Activated CD8-positive, alpha-beta memory T cell treated with anti-CD3 and anti-CD28 coated beads, Interleukin-2, amount 10 ng/mL, durations not matched to agents 7 days and 5 days (primary cell): ENCODE results near the gene COX7A2. TPM values are rescaled to one million over a fixed set of nuclear protein-coding genes. Genes with fewer than 3 reads are reported as not detected.

ENCODE experiments used
- ATAC-seq: fragments of 150-1000 bp; cut with Tn5 transposase; one replicate; pipeline ENCODE4 v1.10.0; 2021; ENCODE audit warnings: moderate library complexity
- CTCF ChIA-PET: fragments of 350-600 bp; sonication (Branson Sonifier 250); formaldehyde crosslinking; loops from one replicate; lab custom pipeline; 2021; ENCODE audit warnings: antibody characterized with exemption; lab: Charles Lee
- DNase-seq: peaks from one replicate; pipeline ENCODE4 v3.0.0-alpha.2; 2020
- H3K27ac Mint-ChIP-seq: one replicate; pipeline ENCODE4 v1.8.0; 2021; ENCODE audit warnings: mild to moderate bottlenecking, mixed read lengths
- H3K27me3 Mint-ChIP-seq: one replicate; pipeline ENCODE4 v1.8.0; 2021; ENCODE audit warnings: mixed read lengths
- H3K36me3 Mint-ChIP-seq: one replicate; pipeline ENCODE4 v1.8.0; 2021; ENCODE audit warnings: mild to moderate bottlenecking, mixed read lengths
- H3K4me1 Mint-ChIP-seq: one replicate; pipeline ENCODE4 v1.8.0; 2021; ENCODE audit warnings: mixed read lengths
- H3K4me3 Mint-ChIP-seq: one replicate; pipeline ENCODE4 v1.8.0; 2021; ENCODE audit warnings: mild to moderate bottlenecking, moderate library complexity, mixed read lengths
- H3K9me3 Mint-ChIP-seq: one replicate; pipeline ENCODE4 v1.8.0; 2022; ENCODE audit warnings: low read depth, mixed read lengths
- total RNA-seq, 2 experiments: library from RNA; stranded (reverse); gene quantifications; one replicate each; pipeline ENCODE4 v1.2.3, GENCODE V29; 2021

Gene COX7A2
- total RNA-seq, result 100 to 1,000 TPM; 377 to 456 TPM

GRCh38 chr6:75243333-75244062 is at the start of gene COX7A2:
Gene COX7A2 (minus strand): TSS chr6:75243801. CDS start chr6:75243734, 67 bp downstream.
- Mint-ChIP-seq H3K36me3 (peaks cover 29% of the 10 kb centered on the region), H3K27ac (peak within 1 kb of the TSS; percentile 97), H3K4me3 (peak within 1 kb of the TSS; percentile 95), H3K9me3 (no peaks in the 10 kb centered on the region), H3K4me1 (peaks cover 31% of the 10 kb centered on the region), H3K27me3 (peaks cover 14% of the 10 kb centered on the region)
- DNase-seq (peak; percentile 94), ATAC-seq (peak; percentile 97)
- CTCF ChIA-PET, result interaction anchor here (0.8 to 1.6 kb wide), 3 partner anchors 33 to 40 kb away, joined by 3 to 5 read pairs (median 4); no protein-coding TSS in a partner anchor

- no peak for DNase-seq
- Mint-ChIP-seq H3K4me3 (no peak overlapping the region), H3K27me3 (no peaks in the 10 kb centered on the region), H3K27ac (no peak overlapping the region), H3K36me3 (peaks cover 8% of the 10 kb centered on the region), H3K9me3 (no peaks in the 10 kb centered on the region), H3K4me1 (peaks cover 17% of the 10 kb centered on the region)
- CTCF ChIA-PET, result no interaction called here
- ATAC-seq, result no peak
These were observed 49.0 kb upstream of the COX7A2 start for GRCh38 chr6:75292555-75292954.

- DNase-seq (no peak), ATAC-seq (no peak)
- CTCF ChIA-PET, result no interaction called here
- Mint-ChIP-seq H3K36me3 (peaks cover 8% of the 10 kb centered on the region), H3K4me1 (peaks cover 26% of the 10 kb centered on the region), H3K27me3 (no peaks in the 10 kb centered on the region), H3K9me3 (no peaks in the 10 kb centered on the region), H3K27ac (no peak overlapping the region), H3K4me3 (no peak overlapping the region)
These were observed 48.1 kb upstream of the COX7A2 start for GRCh38 chr6:75291744-75292143.

- no peaks in the 10 kb centered on the region for H3K9me3 Mint-ChIP-seq
- no peak for ATAC-seq
- H3K4me1 Mint-ChIP-seq, result peaks cover 30% of the 10 kb centered on the region
- peaks cover 8% of the 10 kb centered on the region for H3K36me3 Mint-ChIP-seq
- no peak overlapping the region for H3K4me3 Mint-ChIP-seq
- no peak overlapping the region for H3K27ac Mint-ChIP-seq
- no peaks in the 10 kb centered on the region for H3K27me3 Mint-ChIP-seq
- CTCF ChIA-PET, result no interaction called here
- DNase-seq, result no peak
These were observed 47.7 kb upstream of the COX7A2 start for GRCh38 chr6:75291331-75291730.

- peaks cover 32% of the 10 kb centered on the region for H3K4me1 Mint-ChIP-seq
- no peak overlapping the region for H3K4me3 Mint-ChIP-seq
- H3K36me3 Mint-ChIP-seq, result peaks cover 8% of the 10 kb centered on the region
- DNase-seq (no peak), ATAC-seq (no peak)
- CTCF ChIA-PET, result no interaction called here
- no peaks in the 10 kb centered on the region for H3K27me3 Mint-ChIP-seq
- H3K9me3 Mint-ChIP-seq, result no peaks in the 10 kb centered on the region
- no peak overlapping the region for H3K27ac Mint-ChIP-seq
These were observed 46.7 kb upstream of the COX7A2 start for GRCh38 chr6:75290136-75290945.

GRCh38 chr6:75288023-75288422 is 44.4 kb upstream of the COX7A2 start:
- ATAC-seq, result no peak
- Mint-ChIP-seq H3K36me3 (peaks cover 8% of the 10 kb centered on the region), H3K9me3 (no peaks in the 10 kb centered on the region), H3K27me3 (no peaks in the 10 kb centered on the region), H3K4me3 (no peak overlapping the region), H3K4me1 (peaks cover 32% of the 10 kb centered on the region), H3K27ac (peak overlapping the region; percentile 51)
- no peak for DNase-seq
- CTCF ChIA-PET, result interaction anchor here (1.2 kb wide), 1 partner anchor 10 kb away, joined by 3 read pairs; no protein-coding TSS in a partner anchor

GRCh38 chr6:75287424-75287823 is 43.8 kb upstream of the COX7A2 start:
- no peak for DNase-seq

GRCh38 chr6:75286955-75287354 is 43.4 kb upstream of the COX7A2 start:
- Mint-ChIP-seq H3K4me1 (peaks cover 36% of the 10 kb centered on the region), H3K9me3 (no peaks in the 10 kb centered on the region), H3K4me3 (no peak overlapping the region), H3K27ac (peak overlapping the region; percentile 7), H3K27me3 (no peaks in the 10 kb centered on the region), H3K36me3 (peaks cover 8% of the 10 kb centered on the region)
- no peak for DNase-seq
- no peak for ATAC-seq
- CTCF ChIA-PET, result no interaction called here

More at GRCh38 chr6:75287424-75287823, 43.8 kb upstream of the COX7A2 start:
- no peaks in the 10 kb centered on the region for H3K9me3 Mint-ChIP-seq
- CTCF ChIA-PET, result no interaction called here
- peak overlapping the region; percentile 9 for H3K4me3 Mint-ChIP-seq
- peaks cover 32% of the 10 kb centered on the region for H3K4me1 Mint-ChIP-seq
- no peak for ATAC-seq
- peaks cover 8% of the 10 kb centered on the region for H3K36me3 Mint-ChIP-seq
- peak overlapping the region; percentile 54 for H3K27ac Mint-ChIP-seq
- no peaks in the 10 kb centered on the region for H3K27me3 Mint-ChIP-seq

- H3K4me1 Mint-ChIP-seq, result peaks cover 43% of the 10 kb centered on the region
- peaks cover 8% of the 10 kb centered on the region for H3K36me3 Mint-ChIP-seq
- no peak overlapping the region for H3K27ac Mint-ChIP-seq
- no peak for ATAC-seq
- CTCF ChIA-PET, result interaction anchor here (1.3 to 1.9 kb wide), 2 partner anchors 9 to 17 kb away, joined by 6 read pairs; no protein-coding TSS in a partner anchor
- H3K9me3 Mint-ChIP-seq, result no peaks in the 10 kb centered on the region
- H3K27me3 Mint-ChIP-seq, result no peaks in the 10 kb centered on the region
- H3K4me3 Mint-ChIP-seq, result no peak overlapping the region
- DNase-seq, result no peak
These were observed 41.7 kb upstream of the COX7A2 start for GRCh38 chr6:75285283-75285639.

GRCh38 chr6:75284632-75285282 is 41.2 kb upstream of the COX7A2 start, which contains the start of gene TMEM30A:
Gene TMEM30A (minus strand): TSS chr6:75284792. CDS start chr6:75284638, 154 bp downstream.
- H3K36me3 Mint-ChIP-seq, result peaks cover 8% of the 10 kb centered on the region
- CTCF ChIA-PET, result interaction anchor here (1.0 to 1.9 kb wide), 6 partner anchors 9 to 18 kb away, joined by 5 to 6 read pairs (median 5); no protein-coding TSS in a partner anchor
- no peak within 1 kb of the TSS for H3K4me3 Mint-ChIP-seq
- H3K27me3 Mint-ChIP-seq, result no peaks in the 10 kb centered on the region
- no peak within 1 kb of the TSS for H3K27ac Mint-ChIP-seq
- DNase-seq (peak; percentile 98), ATAC-seq (peak; percentile 95)
- peaks cover 46% of the 10 kb centered on the region for H3K4me1 Mint-ChIP-seq
- no peaks in the 10 kb centered on the region for H3K9me3 Mint-ChIP-seq

- peaks cover 51% of the 10 kb centered on the region for H3K4me1 Mint-ChIP-seq
- CTCF ChIA-PET, result interaction anchor here (0.8 to 1.9 kb wide), 7 partner anchors 8 to 40 kb away, joined by 4 to 6 read pairs (median 5); partner anchors contain the start of gene COX7A2
- H3K27me3 Mint-ChIP-seq, result no peaks in the 10 kb centered on the region
- no peak overlapping the region for H3K27ac Mint-ChIP-seq
- DNase-seq (peak; percentile 53), ATAC-seq (no peak)
- no peak overlapping the region for H3K4me3 Mint-ChIP-seq
- no peaks in the 10 kb centered on the region for H3K9me3 Mint-ChIP-seq
- peaks cover 6% of the 10 kb centered on the region for H3K36me3 Mint-ChIP-seq
These were observed 40.5 kb upstream of the COX7A2 start for GRCh38 chr6:75283907-75284631.

- ATAC-seq (no peak), DNase-seq (no peak)
- H3K4me3 Mint-ChIP-seq, result no peak overlapping the region
- H3K27ac Mint-ChIP-seq, result peak overlapping the region; percentile 48
- CTCF ChIA-PET, result interaction anchor here (1.0 to 1.9 kb wide), 4 partner anchors 14 to 40 kb away, joined by 3 to 5 read pairs (median 4); no protein-coding TSS in a partner anchor
- peaks cover 8% of the 10 kb centered on the region for H3K36me3 Mint-ChIP-seq
- no peaks in the 10 kb centered on the region for H3K27me3 Mint-ChIP-seq
- H3K4me1 Mint-ChIP-seq, result peaks cover 56% of the 10 kb centered on the region
- H3K9me3 Mint-ChIP-seq, result no peaks in the 10 kb centered on the region
These were observed 39.1 kb upstream of the COX7A2 start for GRCh38 chr6:75282706-75283105.
